H9 (cell line): ENCODE results near the gene SLCO1B1. TPM values are rescaled to one million over a fixed set of nuclear protein-coding genes. Genes with fewer than 3 reads are reported as not detected.

Experiments used
- DNase-seq: peaks from one replicate; pipeline ENCODE4 v3.0.0-alpha.2; 2017
- H2AFZ ChIP-seq: one replicate; pipeline ENCODE4 v1.6.1; 2013; ENCODE audit warnings: mild to moderate bottlenecking, low read length, control low read depth, moderate library complexity
- H2AK5ac ChIP-seq: 2 replicates; pipeline ENCODE4 v1.6.1; 2013; ENCODE audit warnings: low read length, control low read depth, mixed read lengths; ENCODE audit not compliant: insufficient read length
- H2BK120ac ChIP-seq: one replicate; pipeline ENCODE4 v1.6.1; 2013; ENCODE audit warnings: low read depth, mild to moderate bottlenecking, low read length, control low read depth, inconsistent platforms; ENCODE audit not compliant: poor library complexity, severe bottlenecking
- H2BK12ac ChIP-seq: 2 replicates; pipeline ENCODE4 v1.6.1; 2013; ENCODE audit warnings: low read length, control low read depth, mixed read lengths, low read depth; ENCODE audit not compliant: insufficient read length
- H2BK15ac ChIP-seq: 2 replicates; pipeline ENCODE4 v1.6.1; 2013; ENCODE audit warnings: low read depth, low read length, control low read depth
- H2BK20ac ChIP-seq: one replicate; pipeline ENCODE4 v1.6.1; 2013; ENCODE audit warnings: low read depth, mild to moderate bottlenecking, low read length, control low read depth, inconsistent platforms; ENCODE audit not compliant: poor library complexity, severe bottlenecking
- H2BK5ac ChIP-seq: 2 replicates; pipeline ENCODE4 v1.6.1; 2013; ENCODE audit warnings: low read length, control low read depth, mixed read lengths; ENCODE audit not compliant: insufficient read length
- H3K14ac ChIP-seq: 2 replicates; pipeline ENCODE4 v1.6.1; 2013; ENCODE audit warnings: low read length, control low read depth; ENCODE audit not compliant: insufficient read depth
- H3K18ac ChIP-seq: 2 replicates; pipeline ENCODE4 v1.6.1; 2013; ENCODE audit warnings: low read depth, mild to moderate bottlenecking, mixed read lengths, low read length, control low read depth; ENCODE audit not compliant: insufficient read length
- H3K23ac ChIP-seq: 2 replicates; pipeline ENCODE4 v1.6.1; 2013; ENCODE audit warnings: low read length, control low read depth, mixed read lengths, low read depth; ENCODE audit not compliant: insufficient read length
- H3K23me2 ChIP-seq: 2 replicates; pipeline ENCODE4 v1.6.1; 2013; ENCODE audit warnings: low read depth, mild to moderate bottlenecking, mixed read lengths, low read length, control low read depth; ENCODE audit not compliant: insufficient read length, poor library complexity, severe bottlenecking
- H3K27ac ChIP-seq: 2 replicates; pipeline ENCODE4 v1.5.1; 2013; ENCODE audit warnings: low read length, control low read depth, mixed read lengths, low read depth; ENCODE audit not compliant: insufficient read length
- H3K27me3 ChIP-seq: 2 replicates; pipeline ENCODE4 v1.6.1; 2013; ENCODE audit warnings: low read length, control low read depth, inconsistent platforms; ENCODE audit not compliant: insufficient read depth
- H3K4ac ChIP-seq: 2 replicates; pipeline ENCODE4 v1.6.1; 2013; ENCODE audit warnings: low read depth, mild to moderate bottlenecking, control low read depth, inconsistent platforms, low read length, moderate library complexity
- H3K4me1 ChIP-seq: 2 replicates; pipeline ENCODE4 v1.6.1; 2013; ENCODE audit warnings: low read length, control low read depth, inconsistent platforms; ENCODE audit not compliant: insufficient read depth
- H3K4me2 ChIP-seq: 2 replicates; pipeline ENCODE4 v1.6.1; 2013; ENCODE audit warnings: low read length, control low read depth, mixed read lengths; ENCODE audit not compliant: insufficient read length, insufficient read depth
- H3K56ac ChIP-seq: 2 replicates; pipeline ENCODE4 v1.6.1; 2013; ENCODE audit warnings: low read depth, mild to moderate bottlenecking, mixed read lengths, low read length, control low read depth; ENCODE audit not compliant: insufficient read length
- H3K79me1 ChIP-seq: 2 replicates; pipeline ENCODE4 v1.6.1; 2013; ENCODE audit warnings: low read depth, mild to moderate bottlenecking, moderate library complexity, low read length, control low read depth, inconsistent platforms; ENCODE audit not compliant: insufficient read depth, poor library complexity, severe bottlenecking
- H3K79me2 ChIP-seq: 2 replicates; pipeline ENCODE4 v1.6.1; 2013; ENCODE audit warnings: low read length, control low read depth, inconsistent platforms; ENCODE audit not compliant: insufficient read depth
- H3K9ac ChIP-seq: 2 replicates; pipeline ENCODE4 v1.6.1; 2013; ENCODE audit warnings: low read length, control low read depth, mixed read lengths; ENCODE audit not compliant: insufficient read length; ENCODE audit errors: extremely low read depth
- H3K9me3 ChIP-seq: one replicate; pipeline ENCODE4 v1.6.1; 2013; ENCODE audit warnings: low read depth, low read length, inconsistent platforms; ENCODE audit not compliant: control insufficient read depth
- H3T11ph ChIP-seq: one replicate; pipeline ENCODE4 v1.6.1; 2013; ENCODE audit warnings: mild to moderate bottlenecking, low read length, control low read depth, inconsistent platforms
- H4K20me1 ChIP-seq: one replicate; pipeline ENCODE4 v1.6.1; 2013; ENCODE audit not compliant: control insufficient read depth, insufficient read length, insufficient read depth
- H4K5ac ChIP-seq: 2 replicates; pipeline ENCODE4 v1.6.1; 2013; ENCODE audit warnings: low read depth, mild to moderate bottlenecking, mixed read lengths, low read length, control low read depth; ENCODE audit not compliant: insufficient read length
- H4K8ac ChIP-seq: replicated peaks from 2 replicates; pipeline ENCODE4 v1.6.1; 2013; ENCODE audit warnings: low read length, control low read depth, mixed read lengths, low read depth; ENCODE audit not compliant: insufficient read length
- H4K91ac ChIP-seq: 2 replicates; pipeline ENCODE4 v1.6.1; 2013; ENCODE audit warnings: low read depth, mild to moderate bottlenecking, moderate library complexity, mixed read lengths, low read length, control low read depth; ENCODE audit not compliant: insufficient read length
- H3K27ac Mint-ChIP-seq, 3 experiments: 2 replicates in 2 of 3; 3 replicates in 1 of 3; pipeline ENCODE4 v1.8.0; 2020 to 2021; ENCODE audit warnings: mixed read lengths in 3 of 3, mild to moderate bottlenecking in 1 of 3, moderate library complexity in 1 of 3
- H3K27me3 Mint-ChIP-seq: 2 replicates; pipeline ENCODE4 v1.8.0; 2021; ENCODE audit warnings: low read depth, mild to moderate bottlenecking, moderate library complexity, mixed read lengths
- H3K36me3 Mint-ChIP-seq, 3 experiments: 2 replicates in 2 of 3; 3 replicates in 1 of 3; pipeline ENCODE4 v1.8.0; 2020 to 2021; ENCODE audit warnings: low read depth in 3 of 3, mixed read lengths in 3 of 3; ENCODE audit not compliant: insufficient read depth in 1 of 3
- H3K4me1 Mint-ChIP-seq, 2 experiments: 2 replicates each; pipeline ENCODE4 v1.8.0; 2020; ENCODE audit warnings: mixed read lengths in 2 of 2
- H3K4me3 Mint-ChIP-seq, 2 experiments: 2 replicates in 1 of 2; 3 replicates in 1 of 2; pipeline ENCODE4 v1.8.0; 2020 to 2021; ENCODE audit warnings: mild to moderate bottlenecking in 2 of 2, mixed read lengths in 2 of 2, moderate library complexity in 1 of 2
- H3K9me3 Mint-ChIP-seq, 2 experiments: 2 replicates in 1 of 2; 3 replicates in 1 of 2; pipeline ENCODE4 v1.8.0; 2020; ENCODE audit warnings: mild to moderate bottlenecking in 2 of 2, mixed read lengths in 2 of 2, moderate library complexity in 1 of 2
- CTCF ChIP-seq: fragments of 200-600 bp; sonication (generic); conservative IDR thresholded peaks from 3 replicates; pipeline ENCODE4 v1.8.0; 2021; ENCODE audit warnings: antibody characterized with exemption, mild to moderate bottlenecking
- WGBS: extraction: QIAGEN DNeasy Blood & Tissue Kit; methylation state at CpG from one replicate; pipeline ENCODE4 v1.1.7; 2013; ENCODE audit warnings: missing lambda C conversion rate, low lambda C conversion rate, mixed read lengths; ENCODE audit not compliant: insufficient read length; ENCODE audit errors: extremely low coverage; 5-methylcytosine and 5-hydroxymethylcytosine counted together
- total RNA-seq: library from RNA; stranded (reverse); gene quantifications from 2 replicates; pipeline ENCODE4 v1.2.1, GENCODE V29; 2021

The SLCO1B1 gene
- total RNA-seq, 1 experiment from 2014 or later = 0.09 TPM

GRCh38 chr12:21220266-21220665 is 89.3 kb downstream of the SLCO1B1 start:
- no peak overlapping the region for H3K4me3 Mint-ChIP-seq
- H3K36me3 Mint-ChIP-seq = no peaks in the 10 kb centered on the region

More at GRCh38 chr12:21220266-21220665, 89.3 kb downstream of the SLCO1B1 start:
- Mint-ChIP-seq H3K27me3 (peaks cover 2% of the 10 kb centered on the region; the same call in 1 of the 2 replicates), H3K27ac (no peak overlapping the region), H3K4me1 (peaks cover 2 to 5% of the 10 kb centered on the region in 2 experiments; a peak in 1 of 4 replicates), H3K9me3 (no peaks in the 10 kb centered on the region)
- Histone ChIP-seq H3K18ac (no peak overlapping the region), H3K79me2 (no peaks in the 10 kb centered on the region), H3K4me2 (no peak overlapping the region), H3K14ac (no peak overlapping the region), H3K4ac (no peak overlapping the region), H2BK12ac (no peak overlapping the region), H3K27ac (no peak overlapping the region), H2BK15ac (no peak overlapping the region), H3K23me2 (no peaks in the 10 kb centered on the region), H3K9me3 (no peaks in the 10 kb centered on the region), H3K27me3 (no peaks in the 10 kb centered on the region), H2AK5ac (no peak overlapping the region), H3K56ac (no peak overlapping the region), H3K23ac (no peak overlapping the region), H4K5ac (no peak overlapping the region), H3K79me1 (no peaks in the 10 kb centered on the region), H2BK5ac (no peak overlapping the region), H2BK120ac (no peak overlapping the region), H2AFZ (no peak overlapping the region), H4K91ac (no peak overlapping the region), H3K4me1 (no peaks in the 10 kb centered on the region), H3T11ph (no peak overlapping the region), H3K9ac (no peak overlapping the region), H2BK20ac (no peak overlapping the region), H4K8ac (no peak overlapping the region), H4K20me1 (no peaks in the 10 kb centered on the region)
- no peak for DNase-seq
- no CpG with 5 or more reads among the region's 3 CpGs for WGBS
- TF ChIP-seq CTCF = no peak
